Measurements from ENCODE around the gene XAB2. TPM values are rescaled to one million over a fixed set of nuclear protein-coding genes. Genes with fewer than 3 reads are reported as not detected.

The XAB2 gene
- total RNA-seq = 100 to 1,000 TPM in 1 of 4 donors, 10 to 100 TPM in 3; 27.8 to 123 (median 57.3) TPM

DNA sequence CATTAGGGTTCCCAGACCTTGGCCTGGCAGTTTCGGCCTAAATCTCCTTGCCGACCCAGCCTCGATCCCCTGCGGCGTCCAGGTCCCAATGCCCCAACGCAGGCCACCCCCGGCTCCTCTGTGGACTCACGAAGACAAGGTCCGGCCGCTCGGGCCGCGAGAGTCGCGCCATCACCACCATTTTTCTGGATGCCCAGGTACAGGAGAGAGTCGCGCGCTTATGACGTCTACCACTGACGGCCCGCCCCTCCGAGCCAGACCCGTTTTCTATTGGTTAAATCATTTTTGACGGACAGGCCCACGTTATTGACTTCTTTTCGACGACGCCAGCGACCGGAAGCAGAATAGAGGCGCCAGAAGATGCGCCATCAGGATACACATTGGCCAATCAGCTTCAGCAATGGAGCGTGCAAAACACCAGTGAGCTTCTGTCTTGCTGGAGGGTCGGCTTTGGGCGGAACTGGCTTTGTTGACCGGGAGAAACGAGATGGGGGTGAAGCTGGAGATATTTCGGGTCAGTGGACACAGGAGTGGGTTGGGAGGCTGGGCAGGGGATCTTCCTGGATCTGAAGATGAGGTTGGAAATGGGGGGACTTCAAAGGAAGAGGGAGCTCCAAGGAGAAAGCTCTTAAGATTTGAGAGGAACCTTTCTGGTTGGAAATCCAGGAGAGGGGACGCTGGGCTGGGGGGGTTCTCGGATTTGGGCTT lies at the start of gene XAB2, which contains the start of gene PET100:
Gene XAB2, minus strand, starts transcription at position 199 of the 708 bp plus-strand sequence. Its CDS starts 18 bp downstream, at position 181.
Gene PET100, plus strand, starts transcription at position 447 of the 708 bp plus-strand sequence. Its CDS starts 41 bp downstream, at position 488.
- 0 to 1% methylated on average over 8 to 40 of the region's 40 CpGs for WGBS, 2 donors (ENCODE audit: low coverage in 1 of 2)
- Histone ChIP-seq H3K27me3 (no peaks in the 10 kb centered on the region), H3K4me1 (peaks cover 15 to 29% (median 24%) of the 10 kb centered on the region in 4 donors), H3K4me3 (peak within 1 kb of the TSS; percentile 68 to 99 (median 80)), H3K9me3 (no peaks in the 10 kb centered on the region), H3K36me3 (no peaks in the 10 kb centered on the region), H3K27ac (peak within 1 kb of the TSS; percentile 78 to 90 (median 84))
- peak; percentile 97 for DNase-seq
- intact Hi-C loops (cut with DNase I; ENCODE audit: low total_unique reads) = loop anchor here (10.0 kb wide), 1 partner anchor 1205 kb away; the partner anchor contains the start of gene KHSRP
- TF ChIP-seq EP300 (IDR thresholded peaks at IDR 0.05; ENCODE audit: low read depth) (no peak), POLR2AphosphoS5 (IDR thresholded peaks at IDR 0.05) (peak; percentile 58 to 76 (median 66)), POLR2A (IDR thresholded peaks at IDR 0.05) (peak; percentile 64)
- TF ChIP-seq, protein P1, sequence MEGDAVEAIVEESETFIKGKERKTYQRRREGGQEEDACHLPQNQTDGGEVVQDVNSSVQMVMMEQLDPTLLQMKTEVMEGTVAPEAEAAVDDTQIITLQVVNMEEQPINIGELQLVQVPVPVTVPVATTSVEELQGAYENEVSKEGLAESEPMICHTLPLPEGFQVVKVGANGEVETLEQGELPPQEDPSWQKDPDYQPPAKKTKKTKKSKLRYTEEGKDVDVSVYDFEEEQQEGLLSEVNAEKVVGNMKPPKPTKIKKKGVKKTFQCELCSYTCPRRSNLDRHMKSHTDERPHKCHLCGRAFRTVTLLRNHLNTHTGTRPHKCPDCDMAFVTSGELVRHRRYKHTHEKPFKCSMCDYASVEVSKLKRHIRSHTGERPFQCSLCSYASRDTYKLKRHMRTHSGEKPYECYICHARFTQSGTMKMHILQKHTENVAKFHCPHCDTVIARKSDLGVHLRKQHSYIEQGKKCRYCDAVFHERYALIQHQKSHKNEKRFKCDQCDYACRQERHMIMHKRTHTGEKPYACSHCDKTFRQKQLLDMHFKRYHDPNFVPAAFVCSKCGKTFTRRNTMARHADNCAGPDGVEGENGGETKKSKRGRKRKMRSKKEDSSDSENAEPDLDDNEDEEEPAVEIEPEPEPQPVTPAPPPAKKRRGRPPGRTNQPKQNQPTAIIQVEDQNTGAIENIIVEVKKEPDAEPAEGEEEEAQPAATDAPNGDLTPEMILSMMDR (IDR thresholded peaks at IDR 0.05) = no peak
- in situ Hi-C loops (cut with MboI; ENCODE audit: low pct_ligation_motif_present in 1 of 4, low pct_unique_long_range_greater_than_20kb in 1 of 4, low sequenced_read_pairs in 3 of 4) = no loop called here

GRCh38 chr19:7677669-7678311 lies 48.4 kb upstream of the XAB2 start:
- no peak for TF ChIP-seq POLR2A (IDR thresholded peaks at IDR 0.05)
- TF ChIP-seq, protein P1 (IDR thresholded peaks at IDR 0.05) = no peak
- WGBS, 2 donors (ENCODE audit: low coverage in 1 of 2) = 34 to 62% methylated on average over 6 to 12 of the region's 12 CpGs
- in situ Hi-C loops (cut with MboI; ENCODE audit: low pct_ligation_motif_present in 1 of 4, low pct_unique_long_range_greater_than_20kb in 1 of 4, low sequenced_read_pairs in 3 of 4) (no loop called here), intact Hi-C loops (cut with DNase I; ENCODE audit: low total_unique reads) (no loop called here)
- peaks cover 32% of the 10 kb centered on the region for H3K27me3 ChIP-seq
- no peak overlapping the region for H3K4me3 ChIP-seq
- H3K27ac ChIP-seq = no peak overlapping the region
- no peaks in the 10 kb centered on the region for H3K36me3 ChIP-seq
- DNase-seq = no peak
- peaks cover 0 to 14% (median 11%) of the 10 kb centered on the region in 4 donors for H3K4me1 ChIP-seq
- H3K9me3 ChIP-seq = no peaks in the 10 kb centered on the region

DNA sequence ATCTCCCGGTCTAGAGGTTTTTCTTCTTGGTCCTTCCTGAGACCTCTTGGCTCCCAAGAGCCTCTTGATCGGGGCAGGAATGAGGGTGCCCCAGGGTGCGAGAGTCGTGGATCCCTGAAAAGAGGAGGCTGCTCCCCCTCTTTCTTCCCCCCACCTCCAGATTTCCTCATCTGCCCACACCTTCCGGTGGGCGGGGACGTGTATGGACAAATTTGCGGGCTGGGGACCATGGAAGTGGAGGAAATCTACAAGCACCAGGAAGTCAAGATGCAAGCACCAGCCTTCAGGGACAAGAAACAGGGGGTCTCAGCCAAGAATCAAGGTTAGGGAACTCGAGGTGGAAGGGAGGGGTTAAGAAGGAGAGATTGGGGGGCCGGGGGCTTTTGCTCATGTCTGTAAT lies 47.5 kb upstream of the XAB2 start, which contains the start of gene MCEMP1:
Gene MCEMP1, plus strand, starts transcription at position 237 of the 400 bp plus-strand sequence. Its CDS starts 31 bp downstream, at position 268.
- WGBS, 2 donors (ENCODE audit: low coverage in 1 of 2) = 33 to 37% methylated on average over 2 to 10 of the region's 10 CpGs
- Histone ChIP-seq H3K36me3 (no peaks in the 10 kb centered on the region), H3K27ac (no peak within 1 kb of the TSS), H3K27me3 (peaks cover 32% of the 10 kb centered on the region), H3K4me1 (peaks cover 0 to 9% (median 6%) of the 10 kb centered on the region in 4 donors), H3K9me3 (no peaks in the 10 kb centered on the region), H3K4me3 (no peak within 1 kb of the TSS)
- no peak for TF ChIP-seq POLR2AphosphoS5 (IDR thresholded peaks at IDR 0.05)
- no peak for TF ChIP-seq EP300 (IDR thresholded peaks at IDR 0.05; ENCODE audit: low read depth)
- TF ChIP-seq, protein P1 (IDR thresholded peaks at IDR 0.05) = no peak
- TF ChIP-seq POLR2A (IDR thresholded peaks at IDR 0.05) = no peak
- DNase-seq = no peak
- intact Hi-C loops (cut with DNase I; ENCODE audit: low total_unique reads) = no loop called here
- in situ Hi-C loops (cut with MboI; ENCODE audit: low pct_ligation_motif_present in 1 of 4, low pct_unique_long_range_greater_than_20kb in 1 of 4, low sequenced_read_pairs in 3 of 4) = no loop called here

DNA sequence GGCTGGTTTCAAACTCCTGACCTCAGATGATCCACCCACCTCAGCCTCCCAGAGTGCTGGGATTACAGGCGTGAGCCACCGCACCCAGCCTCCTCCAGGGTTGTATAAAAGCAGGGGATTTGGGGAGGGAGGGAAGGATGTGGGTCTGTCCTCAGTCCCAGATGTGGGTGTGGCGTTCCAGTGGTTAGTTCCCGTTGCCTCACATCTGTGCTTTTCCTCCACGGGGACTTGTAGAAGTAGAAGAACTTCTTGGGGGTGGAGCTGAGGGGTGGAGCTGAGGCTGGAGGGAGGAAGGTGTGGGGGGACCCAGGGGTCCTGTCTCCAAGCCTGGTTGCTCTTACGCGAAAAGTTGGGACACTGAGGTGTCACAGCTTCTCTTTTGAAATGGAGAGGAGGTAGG lies 47.0 kb upstream of the XAB2 start:
- Histone ChIP-seq H3K4me3 (no peak overlapping the region), H3K27ac (no peak overlapping the region)

More for the DNA sequence above, 47.0 kb upstream of the XAB2 start:
- intact Hi-C loops (cut with DNase I; ENCODE audit: low total_unique reads) = no loop called here
- in situ Hi-C loops (cut with MboI; ENCODE audit: low pct_ligation_motif_present in 1 of 4, low pct_unique_long_range_greater_than_20kb in 1 of 4, low sequenced_read_pairs in 3 of 4) = no loop called here
- DNase-seq = no peak
- Histone ChIP-seq H3K4me1 (peaks cover 0 to 7% (median 2%) of the 10 kb centered on the region in 4 donors), H3K36me3 (no peaks in the 10 kb centered on the region), H3K9me3 (no peaks in the 10 kb centered on the region), H3K27me3 (peaks cover 32% of the 10 kb centered on the region)
- 30 to 40% methylated on average over 1 to 7 of the region's 7 CpGs for WGBS, 2 donors (ENCODE audit: low coverage in 1 of 2)
- TF ChIP-seq EP300 (IDR thresholded peaks at IDR 0.05; ENCODE audit: low read depth) (no peak), POLR2AphosphoS5 (IDR thresholded peaks at IDR 0.05) (no peak), POLR2A (IDR thresholded peaks at IDR 0.05) (no peak)
- TF ChIP-seq, protein P1 (IDR thresholded peaks at IDR 0.05) = no peak

Data from transverse colon (tissue), 4 donors.